Fibroblast of skin of right biceps (primary cell): ENCODE results near the gene MACC1.
"Not testable (repeated sequence)": the region's sequence is repeated elsewhere in the genome, so short reads cannot be mapped to it uniquely, and the experiment has no call there.

Source experiments
- DNase-seq: peaks from one replicate; pipeline ENCODE4 v3.0.0-alpha.2; 2013

Gene MACC1

GRCh38 chr7:20229646-20230500 is 12.7 kb upstream of the MACC1 start:
- DNase-seq: peak; percentile 78

GRCh38 chr7:20229081-20229480 is 11.9 kb upstream of the MACC1 start:
- DNase-seq: no peak

GRCh38 chr7:20228654-20229053 is 11.5 kb upstream of the MACC1 start:
- no peak for DNase-seq

GRCh38 chr7:20227291-20227795 is 10.2 kb upstream of the MACC1 start:
- DNase-seq: no peak

- no peak for DNase-seq
Measured at GRCh38 chr7:20226860-20227259, 9.7 kb upstream of the MACC1 start.

GRCh38 chr7:20225384-20225783 is 8.2 kb upstream of the MACC1 start:
- no peak for DNase-seq

GRCh38 chr7:20224025-20224424 is 6.8 kb upstream of the MACC1 start:
- no peak for DNase-seq

GRCh38 chr7:20223356-20223755 is 6.2 kb upstream of the MACC1 start:
- no peak for DNase-seq

GRCh38 chr7:20222219-20222828 is 5.1 kb upstream of the MACC1 start:
- no peak for DNase-seq

GRCh38 chr7:20220921-20221547 is 3.9 kb upstream of the MACC1 start:
- peak; percentile 98 for DNase-seq

GRCh38 chr7:20220293-20220761 is 3.1 kb upstream of the MACC1 start:
- DNase-seq: no peak

GRCh38 chr7:20219446-20220292 is 2.5 kb upstream of the MACC1 start:
- peak; percentile 86 for DNase-seq

GRCh38 chr7:20219062-20219445 is 1.9 kb upstream of the MACC1 start:
- DNase-seq: no peak

GRCh38 chr7:20218279-20218678 is 1.1 kb upstream of the MACC1 start:
- DNase-seq: no peak

GRCh38 chr7:20216406-20217036 is 663 bp downstream of the MACC1 start:
- no peak for DNase-seq

GRCh38 chr7:20214921-20215669 is 2.1 kb downstream of the MACC1 start:
- DNase-seq: no peak

GRCh38 chr7:20214132-20214531 is 3.1 kb downstream of the MACC1 start:
- DNase-seq: no peak

- DNase-seq: no peak
Measured at GRCh38 chr7:20213378-20213777, 3.8 kb downstream of the MACC1 start.

GRCh38 chr7:20211376-20211775 is 5.8 kb downstream of the MACC1 start:
- no peak for DNase-seq

- DNase-seq: no peak
Measured at GRCh38 chr7:20208651-20209307, 8.4 kb downstream of the MACC1 start.

- DNase-seq: not testable (repeated sequence)
Measured at GRCh38 chr7:20207811-20208210, 9.4 kb downstream of the MACC1 start.
